ENCODE data around the gene ZSWIM4.
A peak's percentile ranks its signal among the peaks of the same experiment; 100 is the strongest.

ZSWIM4 gene

GRCh38 chr19:13844130-13844631 is 48.9 kb downstream of the ZSWIM4 start:
- no peak for DNase-seq (ENCODE audit: low read depth)
- TF ChIP-seq CTCF (IDR thresholded peaks at IDR 0.05; ENCODE audit: insufficient read depth, low read depth, low read length, missing control alignments) = no peak
- H3K4me3 ChIP-seq (ENCODE audit: low read depth, low read length) = no peak overlapping the region

GRCh38 chr19:13846557-13847406 is 51.5 kb downstream of the ZSWIM4 start:
- peak overlapping the region; percentile 71 for H3K4me3 ChIP-seq (ENCODE audit: low read depth, low read length)
- peak; percentile 95 for DNase-seq (ENCODE audit: low read depth)
- TF ChIP-seq CTCF (IDR thresholded peaks at IDR 0.05; ENCODE audit: insufficient read depth, low read depth, low read length, missing control alignments) = no peak

- H3K4me3 ChIP-seq (ENCODE audit: low read depth, low read length) = peak overlapping the region; percentile 71
- peak; percentile 84 for DNase-seq (ENCODE audit: low read depth)
- TF ChIP-seq CTCF (IDR thresholded peaks at IDR 0.05; ENCODE audit: insufficient read depth, low read depth, low read length, missing control alignments) = no peak
Measured at GRCh38 chr19:13847407-13848339, 52.4 kb downstream of the ZSWIM4 start.

- no peak overlapping the region for H3K4me3 ChIP-seq (ENCODE audit: low read depth, low read length)
Measured at GRCh38 chr19:13848340-13848677, 53.1 kb downstream of the ZSWIM4 start.

GRCh38 chr19:13848798-13849676 is 53.8 kb downstream of the ZSWIM4 start:
- no peak for TF ChIP-seq CTCF (IDR thresholded peaks at IDR 0.05; ENCODE audit: insufficient read depth, low read depth, low read length, missing control alignments)
- H3K4me3 ChIP-seq (ENCODE audit: low read depth, low read length) = no peak overlapping the region
- no peak for DNase-seq (ENCODE audit: low read depth)

More at GRCh38 chr19:13848340-13848677, 53.1 kb downstream of the ZSWIM4 start:
- no peak for DNase-seq (ENCODE audit: low read depth)
- no peak for TF ChIP-seq CTCF (IDR thresholded peaks at IDR 0.05; ENCODE audit: insufficient read depth, low read depth, low read length, missing control alignments)

Measured in GM12865 (cell line).